B cell (primary cell): Measurements from ENCODE around the gene LSM3. TPM values are rescaled to one million over a fixed set of nuclear protein-coding genes. Genes with fewer than 3 reads are reported as not detected.

Experiments used
- ATAC-seq: fragments of 200-7000 bp; cut with Tn5 transposase; one replicate; pipeline ENCODE4 v1.10.0; 2021; ENCODE audit warnings: low read depth, mild to moderate bottlenecking, moderate number of reproducible peaks, moderate library complexity
- CTCF ChIA-PET: fragments of 350-600 bp; sonication (Branson Sonifier 250); formaldehyde crosslinking; loops from one replicate; lab custom pipeline; 2021; ENCODE audit warnings: antibody characterized with exemption, inconsistent platforms; lab: Charles Lee
- POLR2A ChIA-PET: fragments of 350-600 bp; sonication (Branson Sonifier 250); formaldehyde crosslinking; loops from one replicate; lab custom pipeline; 2021; ENCODE audit warnings: antibody characterized with exemption; lab: Charles Lee
- DNase-seq: peaks from one replicate; pipeline ENCODE4 v3.0.0; 2013
- H2AFZ ChIP-seq: 2 replicates; pipeline ENCODE4 v1.6.1; 2012; ENCODE audit warnings: mild to moderate bottlenecking, low read depth, low read length; ENCODE audit not compliant: insufficient read depth, poor library complexity, severe bottlenecking
- H3K27ac ChIP-seq, 2 donors: 1 replicate in 1 of 2; 2 replicates in 1 of 2; pipeline ENCODE4 v1.5.1; 2012 to 2013; ENCODE audit warnings: low read length in 2 of 2, mild to moderate bottlenecking in 2 of 2, moderate library complexity in 1 of 2
- H3K27me3 ChIP-seq, 4 experiments: fragments of 200-600 bp in 1 of 4; sonication (generic) in 1 of 4; replicated peaks in 1 of 4; 1 replicate in 2 of 4; 2 replicates in 2 of 4; pipeline versions ENCODE4 v1.6.1 to v1.7.0; 2013 to 2016; ENCODE audit warnings: low read length in 3 of 4, mild to moderate bottlenecking in 2 of 4, mixed read lengths in 1 of 4, moderate library complexity in 1 of 4; ENCODE audit not compliant: insufficient read depth in 4 of 4, control insufficient read depth in 3 of 4; ENCODE audit errors: control extremely low read depth in 1 of 4
- H3K36me3 ChIP-seq, 2 experiments: replicated peaks in 1 of 2; 1 replicate in 1 of 2; 2 replicates in 1 of 2; pipeline versions ENCODE4 v1.6.1 to v1.7.1; 2013; ENCODE audit warnings: low read length in 1 of 2; ENCODE audit not compliant: insufficient read depth in 2 of 2, control insufficient read depth in 1 of 2; ENCODE audit errors: control extremely low read depth in 1 of 2, extremely low read depth in 1 of 2
- H3K4me1 ChIP-seq, 2 donors: fragments of 200-600 bp in 1 of 2; sonication (generic) in 1 of 2; 1 replicate in 1 of 2; 2 replicates in 1 of 2; pipeline versions ENCODE4 v1.5.1 to v1.6.1; 2013 to 2017; ENCODE audit warnings: low read length in 2 of 2; ENCODE audit not compliant: control insufficient read depth in 2 of 2, insufficient read depth in 2 of 2
- H3K4me2 ChIP-seq: replicated peaks from 2 replicates; pipeline ENCODE3; 2012; ENCODE audit warnings: mild to moderate bottlenecking, low read depth, low read length; ENCODE audit not compliant: poor library complexity, severe bottlenecking
- H3K4me3 ChIP-seq, 5 experiments: fragments of 200-600 bp in 1 of 5; sonication (generic) in 1 of 5; 1 replicate in 3 of 5; 2 replicates in 2 of 5; pipeline versions ENCODE4 v1.5.1 to v1.7.0; 2011 to 2016; ENCODE audit warnings: low read length in 4 of 5, mild to moderate bottlenecking in 4 of 5, low read depth in 2 of 5, control low read depth in 1 of 5, moderate library complexity in 1 of 5; ENCODE audit not compliant: insufficient read depth in 1 of 5; ENCODE audit errors: control extremely low read depth in 1 of 5, extremely low read depth in 1 of 5
- H3K79me2 ChIP-seq: fragments of 200-600 bp; sonication (generic); one replicate; pipeline ENCODE4 v1.6.0; 2016; ENCODE audit warnings: low read length; ENCODE audit not compliant: control insufficient read depth, insufficient read depth
- H3K9ac ChIP-seq: fragments of 200-600 bp; sonication (generic); 2 replicates; pipeline ENCODE4 v1.6.1; 2017; ENCODE audit warnings: mild to moderate bottlenecking, low read length, moderate library complexity
- H3K9me3 ChIP-seq, 3 donors: one replicate each; pipeline versions ENCODE4 v1.6.1 to v1.7.1; 2013; ENCODE audit warnings: low read length in 2 of 3; ENCODE audit not compliant: control insufficient read depth in 2 of 3, insufficient read depth in 1 of 3; ENCODE audit errors: control extremely low read depth in 1 of 3
- H4K20me1 ChIP-seq: 2 replicates; pipeline ENCODE4 v1.6.0; 2012; ENCODE audit warnings: mild to moderate bottlenecking, low read length; ENCODE audit not compliant: insufficient read depth, control insufficient read depth, poor library complexity, severe bottlenecking
- H3K27ac Mint-ChIP-seq: one replicate; pipeline ENCODE4 v1.8.0; 2021; ENCODE audit warnings: mixed read lengths
- H3K27me3 Mint-ChIP-seq: one replicate; pipeline ENCODE4 v1.8.0; 2021; ENCODE audit warnings: mixed read lengths
- H3K4me1 Mint-ChIP-seq: one replicate; pipeline ENCODE4 v1.8.0; 2021; ENCODE audit warnings: mixed read lengths
- H3K4me3 Mint-ChIP-seq: one replicate; pipeline ENCODE4 v1.8.0; 2021; ENCODE audit warnings: mixed read lengths
- H3K9me3 Mint-ChIP-seq: one replicate; pipeline ENCODE4 v1.8.0; 2022; ENCODE audit warnings: mixed read lengths; ENCODE audit not compliant: insufficient read depth
- CTCF ChIP-seq: fragments of 200-600 bp; IDR thresholded peaks from one replicate; pipeline ENCODE4 v1.8.0; 2022; ENCODE audit warnings: antibody characterized with exemption, mild to moderate bottlenecking
- EZH2 ChIP-seq: IDR thresholded peaks from 2 replicates; pipeline ENCODE4 v1.6.1; 2012; ENCODE audit warnings: borderline replicate concordance, low read depth, mild to moderate bottlenecking, moderate library complexity, low read length; ENCODE audit not compliant: insufficient read depth, poor library complexity, severe bottlenecking
- WGBS: methylation state at CpG from one replicate; pipeline ENCODE4 v1.1.5; 2013; ENCODE audit warnings: missing lambda C conversion rate; ENCODE audit not compliant: insufficient coverage; 5-methylcytosine and 5-hydroxymethylcytosine counted together
- intact Hi-C: fragments of 100-400 bp; cut with micrococcal nuclease; formaldehyde crosslinking; loops from one replicate; pipeline ENCODE4 v1.10.0; 2022
- polyA plus RNA-seq: library from polyadenylated mRNA; depleted of rRNA; stranded (reverse); fragments of >200 nt; gene quantifications from 2 replicates; pipeline ENCODE4 v1.2.3, GENCODE V29; 2012
- total RNA-seq, 2 donors: library from RNA; stranded (reverse); fragments of 120-200 nt in 1 of 2; gene quantifications; 1 replicate in 1 of 2; 2 replicates in 1 of 2; pipeline versions ENCODE4 v1.2.3 to v1.2.4, GENCODE V29; 2013 to 2022

Gene LSM3
- total and polyA plus RNA-seq, 2 donors (not counting 1 experiment from before 2014, with no cell fraction given): 2.8 to 10.0 TPM

- peaks cover 0 to 4% (median 0%) of the 10 kb centered on the region in 4 experiments for H3K27me3 ChIP-seq
- no peak overlapping the region for H3K4me3 ChIP-seq
- ChIA-PET POLR2A (no interaction called here), CTCF (no interaction called here)
- no peak for DNase-seq
- H4K20me1 ChIP-seq: no peaks in the 10 kb centered on the region
- no peaks in the 10 kb centered on the region for H3K4me1 Mint-ChIP-seq
- no peaks in the 10 kb centered on the region for H3K9me3 Mint-ChIP-seq
- no peaks in the 10 kb centered on the region for H3K9me3 ChIP-seq
- no peak overlapping the region for H3K27ac Mint-ChIP-seq
- TF ChIP-seq EZH2: no peak
- H3K4me3 Mint-ChIP-seq: no peak overlapping the region
- H3K4me2 ChIP-seq: no peak overlapping the region
- no peak overlapping the region for H2AFZ ChIP-seq
- H3K36me3 ChIP-seq: no peaks in the 10 kb centered on the region
- no peak overlapping the region for H3K27ac ChIP-seq
- intact Hi-C loops: no loop called here
- H3K27me3 Mint-ChIP-seq: peaks cover 19% of the 10 kb centered on the region
- H3K9ac ChIP-seq: no peak overlapping the region
- H3K4me1 ChIP-seq: no peaks in the 10 kb centered on the region
- WGBS: 100% methylated on average over 2 of the region's 6 CpGs
- ATAC-seq: no peak
- no peaks in the 10 kb centered on the region for H3K79me2 ChIP-seq
Observed at GRCh38 chr3:14245248-14245639, 66.6 kb downstream of the LSM3 start.

- DNase-seq: no peak
- intact Hi-C loops: no loop called here
- Histone ChIP-seq H2AFZ (no peak overlapping the region), H3K27ac (no peak overlapping the region), H3K27me3 (peaks cover 0 to 4% (median 0%) of the 10 kb centered on the region in 4 experiments), H3K4me1 (no peaks in the 10 kb centered on the region), H3K36me3 (no peaks in the 10 kb centered on the region), H3K4me2 (no peak overlapping the region), H3K9me3 (no peaks in the 10 kb centered on the region), H3K9ac (no peak overlapping the region), H3K79me2 (no peaks in the 10 kb centered on the region), H3K4me3 (no peak overlapping the region), H4K20me1 (no peaks in the 10 kb centered on the region)
- WGBS: 90% methylated on average over 2 of the region's 3 CpGs
- Mint-ChIP-seq H3K4me3 (no peak overlapping the region), H3K9me3 (no peaks in the 10 kb centered on the region), H3K4me1 (no peaks in the 10 kb centered on the region), H3K27ac (no peak overlapping the region), H3K27me3 (peaks cover 22% of the 10 kb centered on the region)
- POLR2A ChIA-PET: no interaction called here
- no peak for ATAC-seq
- TF ChIP-seq CTCF (no peak), EZH2 (no peak)
- CTCF ChIA-PET: interaction anchor here (0.9 kb wide), 1 partner anchor 13 kb away, joined by 3 read pairs; no protein-coding TSS in a partner anchor
Observed at GRCh38 chr3:14245822-14246221, 67.2 kb downstream of the LSM3 start.
